ENCODE measurements around the gene FIBCD1.
A peak's percentile ranks its signal among the peaks of the same experiment; 100 is the strongest.
"Not testable (repeated sequence)": the region's sequence is repeated elsewhere in the genome, so short reads cannot be mapped to it uniquely, and the experiment has no call there.

Gene FIBCD1

DNA sequence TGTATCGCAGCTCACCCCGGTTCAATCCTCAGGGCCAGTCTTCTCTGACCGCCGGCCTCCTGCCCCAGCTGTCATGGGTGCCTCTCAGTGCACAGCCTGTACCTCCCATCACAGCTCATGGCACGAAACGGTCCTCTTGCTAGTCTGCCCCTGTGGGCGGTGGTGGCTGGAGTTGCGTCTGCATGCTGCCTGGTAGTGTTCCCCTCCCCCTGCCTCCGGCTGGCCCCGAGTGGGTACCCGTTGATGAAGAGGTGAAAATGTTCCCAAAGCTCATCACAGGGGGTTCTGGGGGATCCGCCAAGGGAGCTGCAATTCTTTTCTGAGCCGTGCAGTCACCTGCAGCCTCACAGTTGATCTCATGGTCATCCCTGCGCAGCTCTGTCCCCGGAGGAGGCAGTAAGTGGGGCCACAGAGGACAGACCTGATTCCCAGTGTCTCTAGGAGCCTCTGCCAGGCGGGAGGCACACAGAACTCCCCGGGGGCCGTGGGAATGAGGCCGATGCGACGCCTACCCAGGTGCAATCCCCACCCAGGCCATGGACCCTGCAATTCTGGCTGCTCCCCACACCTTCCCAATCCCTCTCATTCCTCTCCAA, 34.7 kb upstream of the FIBCD1 start:
- no peak for DNase-seq

DNA sequence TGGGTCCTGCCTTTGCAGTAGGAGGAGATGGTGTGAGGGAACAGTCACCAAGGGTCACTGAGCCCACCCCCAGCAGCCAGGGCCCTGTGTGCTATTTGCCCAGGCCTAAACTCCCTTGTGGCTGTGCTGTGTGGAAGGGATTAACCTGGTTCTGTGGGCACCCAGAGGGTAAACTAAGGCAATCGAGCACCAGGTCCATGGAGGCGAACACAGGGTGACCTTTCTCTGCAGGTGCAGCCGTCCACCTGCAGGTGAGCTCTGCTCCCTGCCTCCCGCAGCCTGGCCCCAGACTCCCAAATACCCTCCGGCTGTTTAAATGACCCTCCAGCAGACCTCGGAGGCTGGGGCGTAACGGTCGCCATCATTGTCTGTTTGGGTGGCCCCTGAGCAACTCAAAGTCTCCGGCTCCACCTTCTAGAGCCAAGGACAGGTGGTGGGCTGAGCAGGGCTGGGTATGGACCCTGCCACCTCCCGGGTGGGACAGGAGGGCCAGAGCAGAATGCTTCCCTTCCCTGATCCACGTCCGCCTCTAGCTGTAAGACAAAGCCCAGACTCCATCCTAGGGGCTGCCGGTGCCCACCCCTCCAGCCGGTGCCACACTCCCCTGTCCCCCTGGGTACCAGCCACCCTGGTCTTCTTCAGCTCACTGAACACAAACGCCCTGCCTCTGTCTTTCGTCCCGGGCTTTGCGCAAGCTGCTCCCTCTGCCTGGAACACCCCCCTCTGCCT, 34.1 kb upstream of the FIBCD1 start:
- DNase-seq, result no peak

DNA sequence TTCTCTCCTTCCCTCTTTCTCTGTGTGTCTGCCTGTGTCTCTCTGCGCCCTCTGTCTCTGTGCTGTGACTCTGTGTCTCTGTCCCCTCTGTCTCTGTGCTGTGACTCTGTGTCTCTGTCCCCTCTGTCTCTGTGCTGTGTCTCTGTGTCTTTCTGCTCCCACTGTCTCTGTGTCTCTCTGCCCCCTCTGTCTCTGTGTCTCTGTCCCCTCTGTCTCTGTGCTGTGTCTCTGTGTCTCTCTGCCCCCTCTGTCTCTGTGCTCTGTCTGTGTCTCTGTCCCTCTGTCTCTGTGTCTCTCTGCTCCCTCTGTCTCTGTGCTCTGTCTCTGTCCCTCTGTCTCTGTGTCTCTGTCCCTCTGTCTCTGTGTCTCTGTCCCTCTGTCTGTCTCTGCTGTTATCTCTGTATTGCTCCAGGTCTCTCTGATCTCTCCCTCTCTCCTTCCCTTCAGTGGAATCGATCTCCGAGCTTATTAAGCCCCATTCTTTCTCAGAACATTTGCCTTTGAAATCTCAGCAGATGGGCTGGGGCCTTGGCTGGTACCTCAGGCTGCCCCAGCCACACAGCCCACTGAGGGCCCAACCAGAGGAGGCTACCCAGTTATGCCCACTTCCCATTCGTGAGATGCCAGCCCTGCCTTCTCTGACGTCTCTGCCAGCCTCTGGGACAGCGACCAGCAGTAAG, 33.4 kb upstream of the FIBCD1 start:
- DNase-seq, result no peak

DNA sequence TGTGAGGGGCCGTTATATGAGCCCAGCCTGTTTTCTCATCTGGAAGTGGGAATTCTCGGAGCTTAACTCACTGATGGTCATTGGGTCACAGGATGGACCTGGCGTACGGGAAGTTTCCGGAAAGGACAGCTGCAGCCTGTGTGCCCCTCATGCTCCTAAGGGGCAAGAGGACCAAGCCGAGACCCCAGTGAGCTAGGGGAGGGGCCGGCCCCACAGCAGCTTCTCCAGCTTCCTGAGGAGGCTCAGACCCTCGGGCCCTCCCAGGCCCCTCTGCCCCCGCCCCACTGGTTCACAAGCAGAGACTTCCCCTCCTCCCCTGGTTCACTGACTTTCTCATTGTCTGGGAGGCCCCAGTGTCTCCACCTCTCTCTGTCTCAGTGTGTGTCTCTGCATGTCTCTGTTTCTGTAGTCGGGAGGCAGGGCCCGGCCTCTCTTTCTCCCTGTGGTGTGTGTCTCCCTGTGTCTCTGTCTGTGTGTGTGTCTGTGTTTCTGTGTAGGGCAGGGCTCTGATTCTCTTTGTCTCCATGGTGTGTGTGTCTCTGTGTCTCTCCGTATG, 32.3 kb upstream of the FIBCD1 start:
- DNase-seq, result no peak

DNA sequence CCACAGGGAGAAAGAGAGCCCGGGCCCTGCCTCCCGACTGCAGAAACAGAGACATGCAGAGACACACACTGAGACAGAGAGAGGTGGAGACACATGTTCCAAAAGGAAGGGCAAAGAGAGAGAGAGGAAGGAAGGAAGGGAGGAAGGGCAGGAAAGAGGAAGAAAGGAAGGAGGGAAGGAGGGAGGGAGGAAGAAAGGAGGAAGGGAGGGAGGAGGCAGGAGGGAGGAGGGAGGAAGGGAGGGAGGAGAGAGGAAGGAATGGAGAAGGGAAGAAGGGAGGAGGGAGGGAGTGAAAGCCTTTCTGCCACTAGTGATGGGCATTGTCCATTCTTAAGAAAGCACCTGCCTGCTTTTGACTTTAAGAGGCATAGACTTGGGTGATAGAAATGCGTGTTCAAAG, 31.8 kb upstream of the FIBCD1 start:
- DNase-seq, result no peak

DNA sequence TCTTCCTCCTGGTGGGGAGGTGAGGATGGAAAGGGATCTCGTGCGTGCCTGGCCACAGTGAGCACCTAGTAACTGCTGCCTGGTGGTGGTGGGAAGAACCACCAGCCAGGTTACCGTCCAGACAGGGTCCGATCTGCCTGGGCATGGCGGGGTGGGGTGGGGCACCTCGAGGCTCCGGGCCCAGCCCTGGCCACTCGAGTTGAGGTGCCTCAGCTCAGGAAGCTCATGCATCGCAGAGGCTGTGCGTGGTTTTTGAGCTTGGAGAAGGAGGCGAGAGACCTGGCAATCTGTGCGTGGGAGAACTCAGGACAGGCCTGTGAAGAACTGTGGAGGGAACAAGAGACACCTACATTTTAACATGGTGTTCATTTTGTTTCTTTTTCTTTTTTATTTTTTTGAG, 31.0 kb upstream of the FIBCD1 start:
- DNase-seq, result no peak

DNA sequence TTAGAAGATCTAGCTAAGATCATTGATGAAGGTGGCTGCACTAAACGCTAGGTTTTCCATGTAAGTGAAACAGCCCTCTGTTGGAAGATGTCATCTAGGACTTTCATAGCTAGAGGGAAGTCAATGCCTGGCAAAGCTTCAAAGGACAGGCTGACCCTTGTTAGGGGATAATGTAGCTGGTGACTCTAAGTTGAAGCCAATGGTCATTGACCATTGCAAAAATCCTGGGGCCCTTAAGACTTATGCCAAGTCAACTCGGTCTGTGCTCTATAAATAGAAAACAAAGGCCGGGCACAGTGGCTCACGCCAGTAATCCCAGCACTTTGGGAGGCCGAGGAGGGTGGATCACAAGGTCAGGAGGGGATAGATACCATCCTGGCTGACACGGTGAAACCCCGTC, 26.6 kb upstream of the FIBCD1 start:
- DNase-seq, result no peak

DNA sequence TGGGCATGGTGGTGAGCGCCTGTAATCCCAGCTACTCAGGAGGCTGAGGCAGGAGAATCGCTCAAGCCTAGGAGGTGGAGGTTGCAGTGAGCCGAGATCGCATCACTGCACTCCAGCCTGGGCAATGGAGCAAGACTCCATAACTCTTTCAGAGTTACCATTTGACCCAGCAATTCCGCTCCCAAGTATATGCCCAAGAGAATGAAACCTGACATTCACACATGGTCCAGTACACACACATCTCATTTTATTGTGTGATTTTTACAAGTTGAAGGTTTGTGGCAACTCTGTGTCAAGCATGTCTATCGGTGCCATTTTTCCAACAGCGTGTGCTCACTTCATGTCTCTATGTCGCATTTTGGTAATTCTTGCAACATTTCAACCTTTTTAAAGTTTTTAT, 24.9 kb upstream of the FIBCD1 start:
- no peak for DNase-seq

DNA sequence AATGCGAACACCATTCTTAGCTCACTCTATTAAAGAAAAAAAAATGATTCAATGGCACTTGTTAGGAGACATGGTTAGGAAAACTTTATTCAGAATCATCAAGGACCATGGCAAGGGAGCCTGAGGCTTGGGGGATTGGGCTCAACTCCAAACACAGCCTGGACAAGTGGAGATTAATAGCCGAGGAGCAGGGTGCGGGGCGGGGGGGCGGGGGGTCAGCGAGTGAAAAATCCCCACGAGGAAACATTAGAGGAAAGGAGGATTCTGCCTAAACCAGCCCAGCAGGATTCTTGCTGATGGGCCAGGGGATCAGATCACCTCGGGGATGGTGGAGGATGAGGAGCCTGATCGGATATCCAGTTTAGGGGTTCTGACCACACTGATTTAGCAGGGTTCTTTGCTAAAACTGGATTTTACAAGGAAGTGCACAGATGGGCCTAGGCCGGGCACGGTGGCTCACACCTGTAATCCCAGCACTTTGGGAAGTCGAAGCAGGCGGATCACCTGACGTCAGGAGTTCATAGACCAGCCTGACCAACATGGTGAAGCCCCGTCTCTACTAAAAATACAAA, 24.4 kb upstream of the FIBCD1 start:
- DNase-seq, result no peak

DNA sequence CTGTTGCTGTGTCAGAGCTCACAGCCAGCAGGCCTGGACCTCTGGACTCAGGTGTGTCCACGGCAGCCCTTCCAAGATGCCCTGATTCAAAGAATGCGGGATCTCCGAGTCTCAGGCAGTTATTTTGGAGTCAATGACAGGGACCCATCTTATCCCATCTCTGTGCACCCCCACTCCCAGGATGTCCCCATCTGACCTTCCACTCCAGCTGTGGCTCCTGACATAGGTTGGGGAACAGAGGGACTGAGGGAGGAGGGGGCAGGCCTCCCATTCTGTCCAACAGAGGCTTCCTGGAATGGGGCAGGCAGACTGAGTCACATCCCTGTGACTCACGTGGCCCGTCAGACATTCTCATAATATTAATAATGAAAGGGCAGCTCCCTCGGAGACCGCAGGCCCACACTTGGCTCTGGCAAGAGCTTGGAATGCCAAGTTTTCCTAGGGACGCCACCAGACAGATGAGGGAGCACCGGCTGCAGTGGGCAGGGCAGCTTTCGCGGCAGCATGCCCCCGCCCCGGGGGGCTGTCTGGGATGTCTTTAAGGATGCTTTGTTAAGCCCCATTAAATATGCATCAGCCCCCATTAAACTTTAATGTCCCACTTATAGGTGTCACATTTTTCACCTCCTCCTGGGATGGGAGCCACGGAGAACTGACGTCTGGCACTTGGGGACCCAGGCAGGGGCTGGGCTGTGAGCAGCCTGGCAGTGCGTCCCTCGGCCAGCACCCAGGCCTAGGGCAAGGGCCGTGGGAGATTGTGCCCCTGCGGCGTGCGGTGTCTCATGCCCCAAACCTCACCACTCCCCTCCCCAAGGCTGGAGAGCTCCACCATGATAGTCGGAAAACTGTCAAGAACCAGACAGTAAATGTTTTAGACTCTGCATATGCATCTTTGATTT, 23.6 kb upstream of the FIBCD1 start:
- DNase-seq, result peak; percentile 68

DNA sequence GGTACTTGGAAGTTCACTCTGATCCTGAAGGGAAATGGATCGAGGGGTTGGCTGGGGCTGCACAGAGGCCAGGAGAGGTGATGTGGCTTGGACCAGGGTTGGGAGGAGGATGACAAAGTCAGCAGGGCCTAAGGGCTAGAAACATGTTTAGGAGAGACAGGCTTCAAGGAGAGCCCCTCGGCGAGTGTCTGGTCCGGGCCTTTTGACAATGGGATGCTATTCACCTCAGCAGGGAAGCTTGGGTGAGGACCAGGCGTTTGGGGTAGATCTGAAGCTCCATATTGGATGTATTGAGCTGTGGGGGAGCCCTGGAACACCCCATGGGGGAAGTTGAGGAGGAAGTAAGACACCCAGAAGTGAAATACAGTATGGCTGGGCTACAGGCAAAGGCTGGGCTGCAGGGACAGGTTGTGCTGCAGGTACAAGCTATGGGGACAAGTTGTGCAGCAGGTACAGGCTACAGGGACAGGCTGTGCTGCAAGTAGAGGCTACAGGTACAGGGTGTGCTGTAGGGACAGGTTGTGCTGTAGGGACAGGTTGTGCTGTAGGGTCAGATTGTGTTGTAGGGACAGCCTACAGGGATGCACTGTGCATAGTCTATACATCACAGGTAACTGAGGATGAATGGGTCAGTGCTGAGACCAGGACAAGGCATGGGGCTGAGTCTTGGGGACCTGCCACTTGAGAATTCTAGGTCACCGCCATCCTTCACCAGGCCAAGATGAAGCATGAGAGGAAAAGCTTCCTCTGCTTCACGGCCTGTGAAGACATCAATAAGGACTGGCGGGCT, 22.7 kb upstream of the FIBCD1 start:
- no peak for DNase-seq

DNA sequence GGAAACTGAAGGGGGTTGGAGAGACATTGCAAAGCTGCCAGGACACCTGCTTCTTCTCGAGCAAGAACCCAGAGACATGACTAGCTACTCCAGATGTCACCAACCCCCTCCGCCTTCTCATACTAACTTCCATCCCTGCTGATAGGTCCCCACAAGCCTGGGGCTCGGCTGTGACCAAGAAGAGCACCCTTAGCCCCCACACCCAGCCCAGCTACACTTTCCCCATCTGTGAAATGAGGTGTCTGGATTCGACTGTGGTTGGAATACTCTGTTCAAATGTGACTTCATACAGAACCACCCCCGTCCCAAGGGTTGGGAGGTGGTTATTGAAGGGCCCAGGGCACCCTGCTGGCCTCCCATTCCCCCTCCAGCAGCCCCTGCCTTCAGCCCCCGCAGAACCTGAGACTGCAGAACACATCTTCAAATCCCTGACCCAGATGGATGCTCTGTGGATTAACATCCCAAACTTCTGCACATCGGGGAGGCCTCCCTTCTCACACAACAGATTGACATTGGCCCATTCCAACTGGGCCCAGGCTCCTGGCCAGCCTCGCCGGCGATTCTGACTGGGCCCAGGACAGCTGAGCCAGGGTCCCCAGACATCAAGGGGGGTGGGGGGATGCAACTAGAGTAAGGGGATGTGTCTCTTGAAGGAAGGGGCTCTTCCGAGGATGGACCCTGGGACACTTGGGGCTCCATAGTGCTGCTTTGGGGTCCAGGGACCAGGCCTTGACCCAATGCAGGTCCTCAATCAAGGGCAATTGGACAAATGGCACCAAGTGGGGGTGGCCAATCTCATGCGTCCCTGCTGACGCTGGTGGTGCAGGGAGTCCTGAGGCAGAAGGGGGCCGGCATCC, 21.7 kb upstream of the FIBCD1 start:
- DNase-seq, result no peak

DNA sequence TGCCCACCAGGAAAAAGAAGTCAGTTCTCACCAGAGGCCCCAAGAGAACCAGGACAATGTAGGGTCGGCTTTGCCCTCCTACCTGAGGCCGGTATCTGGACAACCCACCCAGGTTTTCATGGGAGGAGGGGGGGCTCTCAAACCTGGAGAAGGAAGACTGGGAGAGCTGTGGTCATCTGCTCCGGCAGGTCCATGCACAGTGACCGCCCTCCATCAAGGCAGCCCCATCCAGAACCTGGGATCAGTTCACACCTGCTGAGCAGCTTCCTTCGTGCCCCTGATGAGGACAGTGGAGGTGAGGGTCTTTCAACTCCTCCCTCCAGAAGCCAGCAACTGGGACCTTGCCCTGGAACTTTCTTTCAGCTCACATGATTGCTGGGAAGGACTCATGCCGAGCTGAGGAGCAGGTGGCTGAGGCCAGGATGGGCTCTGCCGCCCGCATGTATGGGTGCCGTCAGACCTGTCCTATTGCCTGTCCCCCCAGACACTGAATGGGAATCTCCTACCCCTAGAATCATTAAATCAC, 20.8 kb upstream of the FIBCD1 start:
- DNase-seq, result no peak

DNA sequence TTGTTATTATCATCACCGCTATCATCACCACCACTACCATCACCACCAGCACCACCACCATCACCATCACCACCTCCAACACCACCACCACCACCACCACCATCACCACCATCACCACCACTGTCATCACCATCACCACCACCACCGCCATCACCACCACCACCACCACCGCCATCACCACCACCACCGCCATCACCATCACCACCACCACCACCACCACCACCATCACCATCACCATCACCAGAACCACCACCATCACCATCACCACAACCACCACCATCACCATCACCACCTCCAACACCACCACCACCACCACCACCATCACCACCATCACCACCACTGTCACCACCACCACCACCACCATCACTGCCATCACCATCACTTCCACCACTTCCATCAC, 19.5 kb upstream of the FIBCD1 start:
- not testable (repeated sequence) for DNase-seq

DNA sequence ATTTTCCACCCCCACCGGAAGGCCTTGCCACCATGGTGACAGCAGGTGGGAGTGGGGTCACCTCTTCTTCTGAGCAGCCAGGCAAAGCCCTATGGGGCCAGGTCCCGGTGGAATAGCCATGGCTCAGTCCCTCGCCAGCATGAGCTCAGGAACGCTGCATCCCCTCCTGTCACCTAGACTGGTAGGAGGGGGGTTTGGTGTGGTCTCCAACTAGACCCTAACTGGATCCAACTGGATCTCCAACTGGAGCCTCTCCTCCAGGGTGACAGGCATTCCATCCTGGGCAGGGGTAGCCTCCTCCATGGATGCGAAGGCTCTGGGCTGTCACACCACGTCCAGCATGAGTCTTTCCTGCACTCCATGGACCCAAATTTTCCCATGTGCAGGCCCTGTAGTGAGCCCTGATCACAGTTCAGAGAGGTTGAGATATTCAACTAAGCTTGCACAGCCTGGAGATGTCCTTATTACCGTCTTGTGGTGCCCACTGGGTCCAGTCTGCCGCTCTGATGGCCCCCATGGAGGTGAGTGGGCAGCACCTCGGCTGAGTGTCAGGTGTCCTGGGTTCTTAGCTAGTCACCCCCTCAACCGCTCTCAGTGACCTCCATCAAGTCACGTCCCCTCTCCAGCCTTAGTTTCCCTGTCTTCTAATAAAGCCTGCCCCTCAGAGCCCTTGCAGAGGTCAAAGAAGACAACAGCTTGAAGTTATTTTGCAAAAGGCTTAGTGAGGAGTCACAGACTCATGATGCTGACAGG, 18.6 kb upstream of the FIBCD1 start:
- no peak for DNase-seq

DNA sequence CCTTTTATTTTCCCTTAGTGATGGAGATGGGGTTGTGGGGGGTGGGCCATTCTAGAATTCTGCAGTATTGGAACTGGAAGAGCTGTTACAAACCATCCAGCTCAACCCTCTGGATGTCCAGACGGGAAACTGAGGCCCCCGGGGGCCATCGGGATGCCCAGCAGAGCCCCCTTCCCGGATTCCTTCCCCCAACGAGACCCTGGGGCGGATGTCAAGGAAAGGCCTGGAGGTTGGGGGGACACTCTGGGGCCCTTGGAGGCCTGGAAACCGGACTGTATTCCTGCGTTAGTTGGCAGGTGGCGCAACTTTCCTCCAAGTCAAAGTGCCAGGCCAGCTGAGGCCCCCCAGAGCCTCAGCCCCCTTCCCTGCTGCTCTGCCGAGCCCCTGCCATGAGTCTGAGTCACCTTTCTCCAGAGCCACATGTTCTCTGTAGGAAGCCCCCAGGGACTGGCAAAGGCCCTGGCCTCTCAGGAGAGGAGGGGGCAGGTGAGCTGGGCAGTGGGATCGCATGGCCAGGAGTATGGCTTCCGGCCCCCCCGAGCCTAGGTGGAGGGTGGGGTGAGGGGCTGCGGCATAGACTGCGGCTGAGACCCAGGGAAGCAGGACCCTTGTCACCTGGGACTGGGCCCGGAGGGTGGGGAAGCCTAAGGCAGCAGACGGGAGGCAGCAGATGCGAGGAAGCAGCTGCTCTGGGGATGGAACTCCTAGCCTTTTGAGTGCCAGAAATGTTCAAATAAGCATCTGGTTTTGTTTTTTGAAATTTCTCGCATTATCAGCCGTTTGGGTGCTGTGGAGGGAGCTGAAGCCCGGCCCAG, 17.8 kb upstream of the FIBCD1 start:
- DNase-seq, result no peak

DNA sequence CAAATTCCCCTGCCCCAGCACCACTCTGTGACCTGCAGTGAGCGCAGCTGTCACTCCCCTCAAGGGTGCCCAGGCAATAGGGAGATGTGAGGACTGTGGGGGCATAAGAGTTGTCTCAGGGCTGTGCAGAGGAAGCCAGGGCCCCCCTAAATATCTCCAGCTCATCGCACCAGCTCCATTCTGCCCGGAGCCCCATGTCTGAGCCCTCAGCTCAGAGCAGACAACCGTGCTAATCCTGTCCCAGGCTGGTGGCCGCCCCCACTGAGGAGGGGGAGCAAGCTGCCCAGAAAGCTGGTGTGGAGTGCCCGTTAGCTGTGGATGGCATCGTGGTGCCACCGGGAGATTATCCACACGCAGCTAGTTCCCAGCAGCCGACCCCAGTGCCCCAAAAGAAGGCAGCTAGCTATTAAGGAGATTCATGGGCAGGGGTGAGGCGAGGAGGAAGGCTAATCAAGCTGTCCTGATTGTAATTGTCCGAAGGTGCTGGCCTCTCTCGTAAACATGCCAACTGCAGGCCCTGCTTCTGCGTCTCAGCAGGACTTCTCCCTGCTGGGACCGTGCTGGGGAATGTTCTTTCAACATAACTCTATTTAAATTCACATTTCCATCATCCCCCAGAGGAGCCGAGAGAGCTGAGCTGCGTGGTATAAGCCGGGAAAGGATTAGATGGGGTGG, 17.0 kb upstream of the FIBCD1 start:
- DNase-seq, result no peak

DNA sequence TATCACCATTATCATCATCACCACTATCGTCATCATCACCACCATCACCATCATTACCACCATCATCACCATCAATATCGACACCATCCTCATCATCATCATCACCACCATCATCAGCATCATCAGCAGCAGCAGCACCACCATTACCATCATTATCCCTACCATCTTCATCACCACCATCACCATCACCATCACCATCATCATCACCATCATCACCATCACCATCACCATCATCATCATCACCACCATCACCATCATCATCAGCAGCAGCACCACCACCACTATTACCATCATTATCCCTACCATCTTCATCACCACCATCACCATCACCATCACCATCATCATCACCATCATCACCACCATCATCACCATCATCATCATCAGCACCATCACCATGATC, 15.9 kb upstream of the FIBCD1 start:
- DNase-seq, result not testable (repeated sequence)
